Mammary epithelial cell (primary cell): Measurements from ENCODE around the gene IMPACT.

Source experiments
- EZH2 ChIP-seq: IDR thresholded peaks from 2 replicates; pipeline ENCODE4 v1.6.1; 2012; ENCODE audit warnings: low read length, inconsistent platforms, borderline replicate concordance
- TF ChIP-seq, protein P1 (sequence below), 2 donors: IDR thresholded peaks in 1 of 2; conservative IDR thresholded peaks in 1 of 2; 2 replicates each; pipeline ENCODE4 v1.5.1; 2011 to 2012; ENCODE audit warnings: inconsistent platforms in 2 of 2, low read length in 2 of 2, mild to moderate bottlenecking in 2 of 2, control low read depth in 1 of 2, low read depth in 1 of 2; ENCODE audit not compliant: insufficient read depth in 1 of 2; ENCODE audit errors: extremely low read depth in 1 of 2

DNA sequence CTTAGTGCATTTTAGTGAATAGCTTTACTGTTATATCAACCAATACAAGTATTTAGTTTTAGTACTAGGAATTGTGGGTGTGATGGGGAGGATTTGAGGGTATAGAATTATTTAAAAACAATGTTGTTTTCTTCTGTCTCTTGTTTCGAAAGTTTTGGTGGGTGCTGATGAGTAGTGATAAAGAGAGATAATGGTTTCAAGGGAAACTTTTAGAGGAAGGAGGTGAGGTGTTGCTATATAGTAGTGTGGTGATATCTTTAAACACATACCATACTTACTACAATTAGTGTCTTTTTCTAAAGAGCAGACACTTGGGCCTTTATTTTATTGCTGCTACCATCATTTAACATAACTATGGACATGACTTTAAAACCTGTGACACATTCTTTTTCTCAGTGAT, 10.5 kb downstream of the IMPACT start:
- TF ChIP-seq, protein P1, sequence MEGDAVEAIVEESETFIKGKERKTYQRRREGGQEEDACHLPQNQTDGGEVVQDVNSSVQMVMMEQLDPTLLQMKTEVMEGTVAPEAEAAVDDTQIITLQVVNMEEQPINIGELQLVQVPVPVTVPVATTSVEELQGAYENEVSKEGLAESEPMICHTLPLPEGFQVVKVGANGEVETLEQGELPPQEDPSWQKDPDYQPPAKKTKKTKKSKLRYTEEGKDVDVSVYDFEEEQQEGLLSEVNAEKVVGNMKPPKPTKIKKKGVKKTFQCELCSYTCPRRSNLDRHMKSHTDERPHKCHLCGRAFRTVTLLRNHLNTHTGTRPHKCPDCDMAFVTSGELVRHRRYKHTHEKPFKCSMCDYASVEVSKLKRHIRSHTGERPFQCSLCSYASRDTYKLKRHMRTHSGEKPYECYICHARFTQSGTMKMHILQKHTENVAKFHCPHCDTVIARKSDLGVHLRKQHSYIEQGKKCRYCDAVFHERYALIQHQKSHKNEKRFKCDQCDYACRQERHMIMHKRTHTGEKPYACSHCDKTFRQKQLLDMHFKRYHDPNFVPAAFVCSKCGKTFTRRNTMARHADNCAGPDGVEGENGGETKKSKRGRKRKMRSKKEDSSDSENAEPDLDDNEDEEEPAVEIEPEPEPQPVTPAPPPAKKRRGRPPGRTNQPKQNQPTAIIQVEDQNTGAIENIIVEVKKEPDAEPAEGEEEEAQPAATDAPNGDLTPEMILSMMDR (conservative IDR thresholded peaks at IDR 0.05 in 1 of 2, IDR thresholded peaks at IDR 0.05 in 1 of 2; ENCODE audit: extremely low read depth in 1 of 2, insufficient read depth in 1 of 2, low read depth in 1 of 2, low read length in 2 of 2): no peak
- no peak for TF ChIP-seq EZH2
